ENCODE data around the gene NDUFS6.

NDUFS6 gene

GRCh38 chr5:1788828-1789227 lies 12.4 kb upstream of the NDUFS6 start:
- TF ChIP-seq CTCF (IDR thresholded peaks at IDR 0.05; ENCODE audit: low read depth, low read length) = no peak
- H3K4me3 ChIP-seq (ENCODE audit: low read depth, low read length) = no peak overlapping the region

GRCh38 chr5:1789438-1789833 lies 11.8 kb upstream of the NDUFS6 start:
- peak overlapping the region; percentile 22 for H3K4me3 ChIP-seq (ENCODE audit: low read depth, low read length)

GRCh38 chr5:1789834-1790471 lies 11.3 kb upstream of the NDUFS6 start:
- no peak for TF ChIP-seq CTCF (IDR thresholded peaks at IDR 0.05; ENCODE audit: low read depth, low read length)
- peak overlapping the region; percentile 22 for H3K4me3 ChIP-seq (ENCODE audit: low read depth, low read length)

GRCh38 chr5:1791176-1791575 lies 10.0 kb upstream of the NDUFS6 start:
- H3K4me3 ChIP-seq (ENCODE audit: low read depth, low read length) = no peak overlapping the region
- no peak for TF ChIP-seq CTCF (IDR thresholded peaks at IDR 0.05; ENCODE audit: low read depth, low read length)

- TF ChIP-seq CTCF (IDR thresholded peaks at IDR 0.05; ENCODE audit: low read depth, low read length) = no peak
- H3K4me3 ChIP-seq (ENCODE audit: low read depth, low read length) = no peak overlapping the region
Measured at GRCh38 chr5:1792842-1793266, 8.4 kb upstream of the NDUFS6 start.

GRCh38 chr5:1793301-1793740 lies 7.9 kb upstream of the NDUFS6 start:
- no peak for TF ChIP-seq CTCF (IDR thresholded peaks at IDR 0.05; ENCODE audit: low read depth, low read length)
- no peak overlapping the region for H3K4me3 ChIP-seq (ENCODE audit: low read depth, low read length)

- no peak for TF ChIP-seq CTCF (IDR thresholded peaks at IDR 0.05; ENCODE audit: low read depth, low read length)
- no peak overlapping the region for H3K4me3 ChIP-seq (ENCODE audit: low read depth, low read length)
Measured at GRCh38 chr5:1793966-1794900, 7.0 kb upstream of the NDUFS6 start.

Data from WI38 (cell line).